Head of caudate nucleus (tissue), 42 donors: Measurements from ENCODE around the gene BRF1.

Experiments used
- DNase-seq, 42 donors: peaks; one replicate each; pipeline versions ENCODE4 v3.0.0 to v3.0.0-alpha.2; 2020 to 2021; ENCODE audit warnings: mixed read lengths in 7 of 42
- intact Hi-C: fragments of 100-400 bp; cut with DNase I; formaldehyde crosslinking; loops from one replicate; pipeline ENCODE4 v1.15.0; 2022

Gene BRF1

DNA sequence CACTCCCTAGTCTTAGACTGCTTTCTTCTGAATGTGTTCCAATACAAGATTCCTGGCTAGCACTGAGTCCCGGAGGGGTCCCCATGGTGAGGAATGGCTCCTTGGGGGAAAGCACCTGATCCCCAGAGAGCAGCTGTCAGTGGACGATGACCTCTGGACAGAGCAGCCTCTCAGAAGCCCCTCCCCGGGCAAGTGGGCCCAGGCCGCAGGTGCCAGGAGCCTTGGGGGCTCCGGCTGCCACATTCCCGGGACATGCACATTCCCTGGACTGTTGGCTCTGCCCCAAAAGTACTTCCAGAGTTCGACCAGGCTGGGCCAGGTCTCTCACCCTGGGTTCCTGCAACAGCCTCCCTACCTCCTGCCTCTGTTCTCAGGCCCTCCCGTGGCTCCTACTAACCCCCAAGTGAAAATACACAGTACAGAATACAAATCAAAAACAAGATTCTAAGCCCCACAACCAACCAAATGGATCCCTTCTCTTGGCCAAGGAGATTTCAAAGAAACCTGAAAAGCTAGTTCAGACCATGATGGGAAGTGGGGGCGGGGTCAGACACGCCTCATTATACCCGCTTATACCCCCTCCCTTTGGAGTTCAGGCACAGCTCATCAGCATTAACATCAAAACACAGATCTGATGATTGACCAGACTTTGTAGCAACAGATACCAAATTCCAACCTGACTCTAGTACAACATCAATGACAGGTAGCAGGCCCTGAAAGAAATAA is 75.8 kb downstream of the BRF1 start:
- no peak for DNase-seq
- intact Hi-C loops = no loop called here

DNA sequence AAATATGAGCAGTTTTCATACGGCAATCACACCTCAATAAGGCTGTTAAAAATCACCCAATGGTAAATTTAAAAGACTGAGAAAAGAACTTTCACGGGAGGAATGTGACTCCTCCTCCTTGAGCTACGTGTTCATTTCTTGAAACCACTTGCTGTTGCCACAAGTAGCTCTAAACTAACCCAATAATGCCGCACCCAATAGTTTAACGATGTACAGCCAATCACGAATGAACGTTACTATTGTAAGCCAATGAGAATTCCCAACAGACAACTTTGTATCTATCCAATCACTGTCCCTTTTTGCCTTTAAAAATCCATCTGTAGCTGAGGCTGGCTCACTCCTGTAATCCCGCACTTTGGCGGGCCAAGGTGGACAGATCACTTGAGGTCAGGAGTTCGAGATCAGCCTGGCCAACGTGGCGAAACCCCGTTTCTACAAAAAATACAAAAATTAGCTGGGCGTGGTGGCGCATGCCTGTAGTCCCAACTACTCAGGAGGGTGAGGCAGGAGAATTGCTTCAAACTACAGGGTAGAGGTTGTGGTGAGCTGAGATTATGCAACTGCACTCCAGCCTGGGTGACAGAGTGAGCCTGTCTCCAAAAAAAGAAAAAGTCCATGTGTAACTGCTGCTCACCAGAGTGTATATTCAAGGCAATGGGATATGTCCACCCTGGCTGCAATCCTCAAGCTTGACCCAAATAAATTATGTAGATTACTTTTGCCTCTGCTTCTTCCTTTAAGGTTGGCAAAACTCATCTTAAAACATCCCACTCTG is 76.8 kb downstream of the BRF1 start:
- intact Hi-C loops = no loop called here
- no peak for DNase-seq

GRCh38 chr14:105223260-105223659 is 77.5 kb downstream of the BRF1 start:
- intact Hi-C loops = no loop called here
- no peak for DNase-seq

DNA sequence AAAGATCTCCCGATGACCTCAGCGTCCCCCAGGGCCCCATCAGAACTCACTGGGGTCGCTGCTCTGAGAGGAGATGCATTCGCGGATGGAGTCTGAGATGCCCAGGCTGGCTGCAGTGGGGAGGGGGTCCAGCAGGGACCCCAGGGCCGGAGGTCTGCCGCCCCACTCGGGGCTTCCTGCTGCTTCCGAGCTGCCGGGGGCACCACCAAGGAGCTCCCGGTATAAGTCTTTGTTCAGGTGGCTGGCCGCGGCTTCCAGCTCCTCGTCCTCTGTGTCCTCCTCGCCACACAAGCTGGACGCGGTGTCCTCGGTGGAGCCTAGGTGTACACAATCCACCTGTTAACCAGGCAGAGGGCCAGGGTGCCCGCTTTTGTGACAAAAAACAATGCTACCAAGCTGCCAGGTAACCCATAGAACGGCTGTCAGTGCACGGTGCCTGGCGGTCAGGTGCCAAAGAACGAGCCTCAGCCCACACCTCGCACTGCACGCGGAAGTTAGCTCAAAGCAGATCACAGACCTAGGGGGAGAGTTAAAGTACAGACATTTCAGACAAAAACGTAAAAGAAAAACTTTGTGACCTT is 79.1 kb downstream of the BRF1 start:
- intact Hi-C loops = no loop called here
- no peak for DNase-seq

DNA sequence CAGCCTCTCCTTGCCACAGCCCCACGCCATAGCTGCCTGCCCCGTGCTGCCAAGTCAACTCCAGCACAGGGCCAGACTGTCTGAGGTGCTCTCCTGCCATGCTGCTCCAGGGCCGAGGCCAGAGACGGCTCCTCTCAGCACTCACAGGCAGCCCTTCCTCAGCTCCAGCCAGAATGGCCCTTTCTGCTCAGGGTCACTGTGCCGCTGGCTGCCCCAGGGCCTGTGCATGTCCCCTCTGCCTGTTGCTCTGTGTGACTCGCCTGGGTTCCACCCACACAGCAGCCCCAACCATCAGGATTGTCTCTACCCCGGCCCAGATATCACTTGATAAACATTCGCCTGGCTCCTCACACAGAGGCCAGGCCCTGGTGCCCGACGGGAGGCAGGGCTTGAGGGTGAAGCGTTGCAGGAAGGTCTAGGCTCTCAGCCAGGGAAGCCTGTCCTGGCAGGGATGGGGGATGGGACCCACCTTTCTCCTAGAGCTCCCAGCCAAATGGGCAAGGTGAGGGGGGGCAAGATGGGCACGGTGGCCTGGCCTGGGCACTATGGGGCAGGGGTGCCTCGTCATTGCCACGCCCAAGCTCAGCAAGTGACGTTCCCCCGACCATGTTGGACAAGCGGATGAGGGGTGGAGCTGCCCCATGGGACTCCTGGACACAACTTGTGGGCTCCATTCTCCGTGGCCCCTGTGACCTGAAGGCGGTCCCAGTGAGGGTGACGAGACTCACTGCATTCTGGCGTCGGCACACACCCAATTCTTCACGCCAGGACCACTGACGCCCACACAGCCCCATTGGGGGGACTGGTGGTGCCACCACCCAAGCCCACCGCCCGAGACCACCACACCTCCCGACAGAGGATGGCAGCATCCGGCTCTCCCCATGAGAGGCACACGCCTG is 79.9 kb downstream of the BRF1 start:
- no peak for DNase-seq
- intact Hi-C loops = no loop called here

- intact Hi-C loops = no loop called here
- DNase-seq = no peak
Measured at GRCh38 chr14:105219753-105220152, 81.0 kb downstream of the BRF1 start.

GRCh38 chr14:105219043-105219612 is 81.7 kb downstream of the BRF1 start:
- DNase-seq = no peak
- intact Hi-C loops = no loop called here

DNA sequence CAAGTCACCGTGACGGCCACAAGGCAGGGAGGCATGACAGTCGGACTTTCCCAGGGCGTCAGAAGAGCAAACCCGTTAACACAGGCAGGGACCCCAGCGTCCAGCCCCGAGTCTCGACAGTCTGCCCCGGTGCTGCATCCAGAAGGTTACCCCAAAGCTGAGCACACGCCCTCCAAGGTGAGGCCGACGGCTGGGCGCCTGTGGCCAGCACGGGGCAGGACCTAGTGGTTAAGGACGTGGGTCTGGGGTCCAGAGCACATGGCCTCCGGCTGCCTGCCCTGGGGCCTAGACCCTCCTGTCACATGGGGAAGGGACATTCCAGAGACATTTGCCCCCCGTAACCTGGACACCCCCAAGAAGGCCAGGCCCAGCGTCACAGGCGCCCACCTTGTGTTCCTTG is 82.2 kb downstream of the BRF1 start:
- no peak for DNase-seq
- intact Hi-C loops = no loop called here

DNA sequence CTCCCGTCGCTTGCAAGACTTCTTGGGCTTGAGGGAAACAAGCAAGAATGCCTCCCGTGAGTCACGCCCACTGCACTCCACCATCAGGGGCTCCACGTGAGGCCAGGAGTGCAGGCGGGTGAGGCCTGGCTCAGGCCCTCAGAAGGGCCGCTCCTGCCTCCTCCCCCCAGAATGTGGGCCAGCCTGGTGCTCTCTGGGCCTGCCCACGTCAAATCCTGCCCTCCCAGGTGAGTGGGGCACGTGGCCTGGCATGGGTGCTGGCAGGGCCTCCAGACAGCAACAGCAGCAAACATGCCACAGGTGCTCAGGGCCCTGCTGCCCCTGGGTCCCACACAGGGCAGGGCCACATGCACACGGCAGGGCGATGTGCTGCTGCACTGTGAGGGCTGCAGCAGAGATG is 83.0 kb downstream of the BRF1 start:
- DNase-seq = no peak
- intact Hi-C loops = no loop called here

DNA sequence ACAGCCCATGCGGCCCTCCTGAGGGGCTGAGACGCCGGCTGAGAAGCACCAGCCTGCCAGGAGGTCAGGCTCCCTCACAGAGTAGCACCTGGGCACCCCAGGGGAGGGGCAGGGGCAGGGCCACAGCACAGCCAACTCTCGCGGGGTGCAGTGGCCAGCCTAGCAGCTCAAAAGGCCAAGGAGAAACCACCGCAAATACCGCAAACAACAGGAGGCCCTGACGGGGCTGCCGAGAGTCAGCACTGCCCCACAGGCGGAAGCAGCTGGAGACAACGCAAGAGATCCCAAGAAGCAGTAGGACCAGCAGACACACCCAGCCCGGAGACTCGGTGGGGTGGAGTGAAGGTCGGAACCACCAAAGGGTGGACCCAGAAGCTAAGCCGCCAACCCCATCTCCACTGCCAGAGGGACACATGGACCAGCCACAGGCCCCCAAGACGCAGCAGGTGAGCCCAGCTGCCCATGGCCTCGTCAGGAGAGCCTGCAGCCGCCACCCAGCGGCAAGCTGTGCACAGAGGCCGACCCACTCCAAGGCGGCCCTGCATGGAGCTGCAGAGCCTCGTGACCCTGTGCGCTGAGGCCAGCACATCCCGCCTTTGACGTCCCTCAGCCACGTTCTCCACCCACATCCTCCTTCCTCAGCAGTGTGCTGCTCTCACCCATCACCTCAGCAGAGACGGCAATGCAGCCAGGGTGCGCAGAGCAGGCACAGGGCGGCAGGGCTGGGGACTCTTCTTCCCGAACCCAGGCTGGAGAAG is 84.1 kb downstream of the BRF1 start:
- DNase-seq = peak in 8 of 42 donors; percentile 27 to 59 (median 50)
- intact Hi-C loops = no loop called here

GRCh38 chr14:105215602-105216001 is 85.2 kb downstream of the BRF1 start:
- intact Hi-C loops = no loop called here

GRCh38 chr14:105214324-105214915 is 86.4 kb downstream of the BRF1 start:
- DNase-seq = no peak
- intact Hi-C loops = no loop called here

More at GRCh38 chr14:105215602-105216001, 85.2 kb downstream of the BRF1 start:
- no peak for DNase-seq

DNA sequence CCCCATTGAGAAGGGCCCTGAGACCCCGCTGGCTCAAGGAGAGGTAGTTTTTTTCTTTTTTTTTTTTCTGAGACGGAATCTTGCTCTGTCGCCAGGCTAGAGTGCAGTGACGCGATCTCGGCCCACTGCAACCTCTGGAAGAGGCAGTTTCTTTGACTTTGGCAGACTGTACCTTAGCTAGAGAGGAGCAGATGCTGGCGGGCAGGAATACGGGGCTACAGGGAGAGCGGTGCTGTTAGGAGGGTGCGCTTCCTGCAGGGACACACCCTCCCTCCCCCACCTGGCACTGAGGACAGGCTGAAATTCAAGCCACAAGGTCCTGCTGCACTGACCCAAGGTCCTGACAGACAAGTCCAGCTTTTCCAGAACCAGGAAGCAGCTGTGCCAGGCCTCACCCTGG is 87.4 kb downstream of the BRF1 start:
- no peak for DNase-seq
- intact Hi-C loops = no loop called here

DNA sequence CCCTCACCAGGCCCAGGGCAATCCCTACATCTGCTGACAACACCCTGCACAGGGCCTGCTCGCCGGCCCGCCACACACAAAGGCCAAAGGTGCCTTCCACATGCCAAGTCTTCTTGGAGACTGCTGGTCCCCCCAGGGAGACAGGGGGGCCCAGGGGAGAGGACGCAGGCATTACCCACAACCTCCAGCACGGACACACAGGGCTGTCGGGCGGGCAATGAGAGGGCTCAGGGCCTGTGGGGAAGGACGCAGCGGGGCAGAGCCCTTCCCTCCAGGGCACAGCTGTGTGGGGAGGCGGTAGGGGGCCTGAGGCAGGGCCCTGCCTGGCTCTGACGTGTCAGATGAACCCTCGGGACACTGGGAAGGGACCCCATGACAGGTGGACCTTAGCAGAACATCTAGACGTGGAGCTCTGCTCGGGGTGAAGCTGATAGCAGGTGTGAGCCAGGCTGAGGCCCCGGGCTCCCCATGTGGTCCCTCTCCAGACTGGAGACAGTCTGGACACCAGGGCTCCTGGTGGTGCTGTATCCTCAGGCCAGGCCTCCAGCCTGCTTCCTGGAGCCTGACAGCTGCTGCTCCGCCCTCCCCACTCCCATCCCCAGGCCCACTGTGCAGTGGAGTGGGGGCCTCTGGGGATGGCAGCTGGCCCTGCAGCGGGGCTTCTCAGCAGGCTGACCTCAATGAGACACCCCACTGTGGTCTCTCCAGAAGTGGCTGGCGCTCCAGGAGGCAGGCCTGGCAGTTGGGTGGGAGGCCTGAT is 88.1 kb downstream of the BRF1 start:
- DNase-seq = no peak
- intact Hi-C loops = no loop called here

GRCh38 chr14:105211758-105212089 is 89.1 kb downstream of the BRF1 start:
- intact Hi-C loops = no loop called here
- DNase-seq = no peak

DNA sequence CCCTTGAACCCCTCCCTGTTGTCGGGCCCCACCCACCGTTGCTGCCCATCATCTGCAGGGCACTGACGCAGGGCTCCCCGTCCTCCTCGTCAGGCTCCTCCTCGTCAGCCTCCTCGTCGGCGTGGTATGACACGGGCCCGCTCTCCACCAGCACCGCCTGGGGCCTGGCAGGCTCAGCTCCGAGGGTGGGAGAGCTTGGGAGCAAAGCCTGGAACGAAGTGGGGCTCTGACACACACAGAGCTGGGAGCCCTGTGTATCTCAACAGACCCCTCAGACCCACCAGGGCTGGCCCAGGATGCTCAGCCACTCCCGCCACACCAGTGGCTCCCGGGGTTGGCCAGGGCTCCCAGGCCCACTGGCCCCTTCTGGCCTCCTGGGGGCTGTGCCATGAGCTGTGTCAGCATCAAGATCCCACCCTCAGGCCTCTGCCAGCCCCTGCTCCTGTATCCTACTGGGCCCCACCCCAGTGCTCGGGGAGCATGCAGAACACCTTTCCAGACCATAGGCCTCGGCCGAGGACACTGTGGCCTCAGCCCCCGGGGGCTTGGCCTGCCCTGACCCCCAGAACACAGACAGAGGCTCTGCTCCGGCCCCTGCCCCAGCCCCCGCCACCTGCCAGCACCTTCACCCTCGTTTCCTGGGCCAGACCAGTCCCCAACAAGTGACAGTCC is 89.6 kb downstream of the BRF1 start:
- intact Hi-C loops = no loop called here
- DNase-seq = no peak
